GM18502 (cell line): ENCODE measurements around the gene PAK6.

Experiments
- ATAC-seq: cut with Tn5 transposase; IDR thresholded peaks from one replicate; pipeline ENCODE4 v1.9.1; 2021; ENCODE audit warnings: mild to moderate bottlenecking; ENCODE audit not compliant: unreplicated experiment, poor library complexity

PAK6 gene

DNA sequence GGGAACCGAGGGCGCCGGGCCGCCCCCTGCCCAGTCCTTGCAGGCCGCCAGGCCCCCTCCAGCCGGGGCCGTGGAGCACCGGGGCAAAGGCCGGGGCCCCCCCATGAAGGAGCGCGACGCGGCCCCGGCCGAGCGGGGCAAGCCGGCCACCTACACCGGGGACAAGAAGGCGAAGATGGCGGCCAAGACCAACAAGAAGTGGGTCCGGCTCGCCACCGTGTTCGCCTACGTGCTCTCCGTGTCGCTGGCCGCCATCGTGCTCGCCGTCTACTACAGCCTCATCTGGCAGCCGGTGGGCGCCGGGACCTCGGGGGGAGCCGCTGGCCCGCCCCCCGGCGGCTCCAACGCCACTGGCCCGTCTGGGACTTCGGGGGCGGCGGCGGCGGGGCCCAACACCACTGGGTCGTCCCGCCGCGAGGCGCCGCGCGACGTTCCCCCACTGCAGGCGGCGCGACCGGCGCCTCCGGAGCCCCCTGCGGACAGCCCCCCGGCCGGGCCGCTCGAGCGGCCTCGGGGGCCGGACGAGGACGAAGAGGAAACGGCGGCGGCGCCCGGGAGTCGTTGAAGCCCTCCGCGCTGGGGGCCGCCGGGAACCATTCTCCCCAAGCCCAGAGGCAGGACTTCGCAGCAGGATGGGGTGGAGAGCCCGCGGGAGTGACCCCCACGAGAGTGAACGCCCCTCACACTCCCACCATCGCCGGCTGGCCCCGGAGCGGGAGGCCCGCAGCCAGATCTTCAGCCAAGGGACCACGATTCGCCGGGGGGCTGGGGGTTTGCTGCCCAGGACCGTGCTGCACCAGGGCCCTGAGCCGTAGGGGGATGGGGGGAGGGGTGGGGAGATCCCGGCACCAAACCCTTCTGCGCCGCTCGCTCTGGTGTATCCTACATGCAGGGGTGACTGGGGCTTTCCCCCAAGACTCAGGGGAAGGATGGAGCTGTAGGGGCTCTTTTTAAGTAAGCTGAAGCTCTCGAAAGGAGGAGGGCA, 85.4 kb downstream of the PAK6 start:
- ATAC-seq: no peak

DNA sequence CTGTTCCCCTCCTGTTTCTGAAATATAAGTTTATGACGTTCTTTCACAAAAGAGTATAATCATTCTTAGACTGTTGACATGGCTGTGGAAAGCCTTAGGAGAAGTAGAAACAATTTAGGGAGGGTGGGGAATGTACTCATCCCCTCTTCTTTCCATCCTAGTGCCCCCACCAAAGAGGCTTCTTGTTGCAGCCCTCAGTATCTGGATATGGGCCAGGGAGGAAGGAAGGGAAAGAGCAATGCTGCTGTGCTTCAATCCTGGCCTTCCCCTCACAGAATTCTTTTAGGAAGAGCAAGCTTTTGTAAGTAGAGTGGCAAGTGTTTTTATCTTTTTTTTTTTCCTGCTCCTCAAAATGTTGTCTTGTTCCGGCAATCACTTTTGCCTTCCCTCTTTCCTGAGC, 86.3 kb downstream of the PAK6 start:
- ATAC-seq: no peak

- no peak for ATAC-seq
These were observed 86.8 kb downstream of the PAK6 start for GRCh38 chr15:40325700-40326099.
